NT2/D1 (cell line): ENCODE results near the gene UBXN10.

Source experiments
- DNase-seq: peaks from one replicate; pipeline ENCODE4 v3.0.0-alpha.2; 2011; ENCODE audit warnings: low read depth, low spot score
- H3K27me3 ChIP-seq: 2 replicates; pipeline ENCODE4 v1.6.0; 2011; ENCODE audit warnings: mild to moderate bottlenecking; ENCODE audit not compliant: insufficient read length, insufficient read depth
- H3K36me3 ChIP-seq: 2 replicates; pipeline ENCODE4 v1.6.1; 2011; ENCODE audit warnings: mild to moderate bottlenecking, low read length, mixed read lengths; ENCODE audit not compliant: insufficient read depth, insufficient read length
- H3K4me1 ChIP-seq: 2 replicates; pipeline ENCODE4 v1.5.1; 2011; ENCODE audit not compliant: insufficient read depth, insufficient read length
- H3K4me3 ChIP-seq: 2 replicates; pipeline ENCODE4 v1.5.1; 2011; ENCODE audit warnings: low read depth; ENCODE audit not compliant: insufficient read length
- H3K9ac ChIP-seq: 2 replicates; pipeline ENCODE4 v1.6.0; 2011; ENCODE audit warnings: low read depth; ENCODE audit not compliant: insufficient read length
- H3K9me3 ChIP-seq: 2 replicates; pipeline ENCODE4 v1.5.1; 2011; ENCODE audit warnings: mild to moderate bottlenecking, low read length; ENCODE audit not compliant: insufficient read depth
- SUZ12 ChIP-seq: IDR thresholded peaks from 2 replicates; pipeline ENCODE4 v1.6.1; 2011; ENCODE audit not compliant: insufficient read length, insufficient read depth; ENCODE audit errors: extremely low read depth
- YY1 ChIP-seq: IDR thresholded peaks from 2 replicates; pipeline ENCODE4 v1.6.1; 2011; ENCODE audit not compliant: insufficient read length, insufficient read depth
- ZNF274 ChIP-seq: IDR thresholded peaks from 2 replicates; pipeline ENCODE4 v1.6.1; 2011; ENCODE audit warnings: mild to moderate bottlenecking, low read depth, low read length

The UBXN10 gene

GRCh38 chr1:20234788-20235535 is 49.1 kb downstream of the UBXN10 start:
- no peak overlapping the region for H3K4me3 ChIP-seq
- TF ChIP-seq ZNF274, result no peak
- H3K9me3 ChIP-seq, result no peaks in the 10 kb centered on the region
- no peak for DNase-seq
- no peaks in the 10 kb centered on the region for H3K27me3 ChIP-seq
- H3K36me3 ChIP-seq, result no peaks in the 10 kb centered on the region
- no peaks in the 10 kb centered on the region for H3K4me1 ChIP-seq
- H3K9ac ChIP-seq, result no peak overlapping the region

DNA sequence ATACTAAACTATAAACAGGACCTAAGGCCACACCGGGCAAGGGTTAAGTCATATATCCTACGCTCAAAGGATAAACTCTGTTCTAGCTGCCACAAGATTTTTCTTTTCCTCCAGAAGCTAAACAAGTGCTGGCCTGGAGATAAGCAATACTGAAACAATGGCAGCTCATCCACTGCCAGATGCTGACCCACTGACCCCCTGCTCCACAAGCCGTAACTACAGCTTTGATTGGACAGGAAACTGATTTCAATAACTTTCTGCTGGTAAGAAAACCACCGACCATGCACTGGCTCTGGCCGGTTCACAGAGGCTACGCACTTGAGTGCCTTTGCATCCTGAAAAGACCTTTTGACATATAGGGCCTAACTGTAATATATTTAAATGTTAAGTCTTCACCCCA is 51.8 kb downstream of the UBXN10 start:
- Histone ChIP-seq H3K27me3 (no peaks in the 10 kb centered on the region), H3K4me1 (no peaks in the 10 kb centered on the region), H3K36me3 (no peaks in the 10 kb centered on the region), H3K4me3 (no peak overlapping the region), H3K9ac (no peak overlapping the region), H3K9me3 (no peaks in the 10 kb centered on the region)
- TF ChIP-seq SUZ12, result no peak
- no peak for TF ChIP-seq ZNF274
- no peak for TF ChIP-seq YY1
- no peak for DNase-seq

DNA sequence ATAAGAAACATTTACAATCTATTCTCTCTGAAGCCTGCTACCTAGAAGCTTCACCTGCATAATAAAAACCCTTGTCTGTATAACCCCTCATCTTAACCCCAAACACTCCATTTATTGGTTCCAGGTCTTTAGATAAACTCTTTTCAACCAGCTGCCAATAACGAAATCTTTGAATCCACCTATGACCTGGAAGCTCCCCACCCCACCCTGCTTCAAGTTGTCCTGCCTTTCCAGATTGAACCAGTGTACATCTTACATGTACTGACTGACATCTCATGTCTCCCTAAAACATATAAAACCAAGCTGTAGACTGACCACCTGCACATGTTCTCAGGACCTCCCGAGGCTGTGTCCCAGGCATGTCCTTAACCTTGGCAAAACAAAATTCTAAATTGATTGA is 54.1 kb downstream of the UBXN10 start:
- H3K27me3 ChIP-seq, result no peaks in the 10 kb centered on the region

GRCh38 chr1:20242890-20243479 is 57.1 kb downstream of the UBXN10 start:
- no peaks in the 10 kb centered on the region for H3K27me3 ChIP-seq

More for the DNA sequence above, 54.1 kb downstream of the UBXN10 start:
- no peak for DNase-seq
- Histone ChIP-seq H3K36me3 (no peaks in the 10 kb centered on the region), H3K4me3 (no peak overlapping the region), H3K9ac (no peak overlapping the region), H3K4me1 (no peaks in the 10 kb centered on the region), H3K9me3 (no peaks in the 10 kb centered on the region)
- no peak for TF ChIP-seq ZNF274
- TF ChIP-seq SUZ12, result no peak
- no peak for TF ChIP-seq YY1

More at GRCh38 chr1:20242890-20243479, 57.1 kb downstream of the UBXN10 start:
- Histone ChIP-seq H3K36me3 (no peaks in the 10 kb centered on the region), H3K9ac (no peak overlapping the region), H3K9me3 (no peaks in the 10 kb centered on the region), H3K4me1 (no peaks in the 10 kb centered on the region), H3K4me3 (no peak overlapping the region)
- no peak for DNase-seq
- TF ChIP-seq ZNF274 (no peak), YY1 (no peak), SUZ12 (no peak)
